PC-9 (cell line): ENCODE data around the gene CRADD.

Experiments
- EZH2 ChIP-seq: fragments of 200-600 bp; sonication (generic); IDR thresholded peaks from 2 replicates; pipeline ENCODE4 v1.8.0; 2017; ENCODE audit warnings: antibody characterized with exemption, low read depth
- TF ChIP-seq, protein P1 (sequence below): fragments of 200-600 bp; sonication (generic); conservative IDR thresholded peaks from 2 replicates; pipeline ENCODE4 v1.6.1; 2017; ENCODE audit warnings: mixed run types, antibody characterized with exemption, mild to moderate bottlenecking, moderate library complexity

DNA sequence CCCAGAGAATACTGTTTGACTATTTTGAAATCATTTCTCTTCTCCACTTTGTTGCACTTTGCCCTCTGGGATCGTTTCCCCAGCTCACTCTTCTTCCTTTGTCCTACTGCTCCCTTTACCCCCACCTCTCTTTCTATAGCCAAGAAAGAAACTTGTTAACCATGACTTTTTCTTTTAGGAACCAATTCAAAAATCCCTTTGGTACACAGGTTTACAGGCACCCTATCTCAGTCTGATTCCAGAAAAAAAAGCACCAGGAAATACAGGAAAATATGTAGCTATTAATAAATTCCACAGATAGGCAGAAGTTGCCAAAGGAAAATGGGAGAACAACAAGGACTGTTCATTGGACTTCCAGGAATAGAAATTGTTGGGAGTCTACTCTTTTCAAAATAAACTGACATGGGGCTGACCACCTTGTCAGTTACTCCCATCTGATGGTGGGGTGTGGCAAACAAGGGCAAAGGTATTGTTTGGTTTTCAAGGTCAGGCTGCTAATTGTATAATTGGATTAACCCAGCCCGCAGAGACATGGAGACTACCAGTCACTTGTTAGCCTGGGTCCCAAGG is 82.4 kb downstream of the CRADD start:
- TF ChIP-seq, protein P1, sequence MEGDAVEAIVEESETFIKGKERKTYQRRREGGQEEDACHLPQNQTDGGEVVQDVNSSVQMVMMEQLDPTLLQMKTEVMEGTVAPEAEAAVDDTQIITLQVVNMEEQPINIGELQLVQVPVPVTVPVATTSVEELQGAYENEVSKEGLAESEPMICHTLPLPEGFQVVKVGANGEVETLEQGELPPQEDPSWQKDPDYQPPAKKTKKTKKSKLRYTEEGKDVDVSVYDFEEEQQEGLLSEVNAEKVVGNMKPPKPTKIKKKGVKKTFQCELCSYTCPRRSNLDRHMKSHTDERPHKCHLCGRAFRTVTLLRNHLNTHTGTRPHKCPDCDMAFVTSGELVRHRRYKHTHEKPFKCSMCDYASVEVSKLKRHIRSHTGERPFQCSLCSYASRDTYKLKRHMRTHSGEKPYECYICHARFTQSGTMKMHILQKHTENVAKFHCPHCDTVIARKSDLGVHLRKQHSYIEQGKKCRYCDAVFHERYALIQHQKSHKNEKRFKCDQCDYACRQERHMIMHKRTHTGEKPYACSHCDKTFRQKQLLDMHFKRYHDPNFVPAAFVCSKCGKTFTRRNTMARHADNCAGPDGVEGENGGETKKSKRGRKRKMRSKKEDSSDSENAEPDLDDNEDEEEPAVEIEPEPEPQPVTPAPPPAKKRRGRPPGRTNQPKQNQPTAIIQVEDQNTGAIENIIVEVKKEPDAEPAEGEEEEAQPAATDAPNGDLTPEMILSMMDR, result no peak
- TF ChIP-seq EZH2, result no peak
